Left ventricle myocardium superior (tissue), 1 donor: ENCODE data around the gene CCBE1. TPM values are rescaled to one million over a fixed set of nuclear protein-coding genes. Genes with fewer than 3 reads are reported as not detected.
A peak's percentile ranks its signal among the peaks of the same experiment; 100 is the strongest.
"Not testable (repeated sequence)": the region's sequence is repeated elsewhere in the genome, so short reads cannot be mapped to it uniquely, and the experiment has no call there.

Experiments used
- ATAC-seq: fragments of 200-7000 bp; cut with Tn5 transposase; one replicate; pipeline ENCODE4 v1.9.1; 2020; ENCODE audit warnings: mild to moderate bottlenecking, moderate library complexity
- DNase-seq: peaks from one replicate; pipeline ENCODE4 v3.0.0-alpha.2; 2020
- intact Hi-C: fragments of 100-400 bp; cut with micrococcal nuclease; formaldehyde crosslinking; loops from one replicate; pipeline ENCODE4 v1.11.0; 2022
- total RNA-seq: library from RNA; stranded (reverse); fragmentation: NEBNext Ultra II Directional; extraction: Animal tissue kit (Norgen Biotek cat#: 25700); gene quantifications from one replicate; pipeline ENCODE4 v1.2.1, GENCODE V29; 2021
- donor health status: DM: no; HTN: yes; CAD: no; lungs with severe emphysema.

The CCBE1 gene
- total RNA-seq, 1 donor from 2014 or later, result 0.92 TPM

- DNase-seq, result no peak
- ATAC-seq, result no peak
- intact Hi-C loops, result no loop called here
Observed at GRCh38 chr18:59718108-59718463, 20.9 kb upstream of the CCBE1 start.

GRCh38 chr18:59717291-59717690, 20.1 kb upstream of the CCBE1 start:
- no peak for DNase-seq
- intact Hi-C loops, result no loop called here
- no peak for ATAC-seq

- DNase-seq (no peak), ATAC-seq (no peak)
- intact Hi-C loops, result no loop called here
Observed at GRCh38 chr18:59715966-59716369, 18.7 kb upstream of the CCBE1 start.

- intact Hi-C loops, result no loop called here
- no peak for DNase-seq
- no peak for ATAC-seq
Observed at GRCh38 chr18:59715445-59715844, 18.2 kb upstream of the CCBE1 start.

GRCh38 chr18:59714096-59714495, 16.9 kb upstream of the CCBE1 start:
- ATAC-seq, DNase-seq, intact Hi-C loops: not testable (repeated sequence)

GRCh38 chr18:59712311-59712710, 15.1 kb upstream of the CCBE1 start:
- intact Hi-C loops, result no loop called here
- DNase-seq (no peak), ATAC-seq (no peak)

GRCh38 chr18:59708988-59709387, 11.8 kb upstream of the CCBE1 start:
- DNase-seq (no peak), ATAC-seq (no peak)
- intact Hi-C loops, result no loop called here

- intact Hi-C loops, result no loop called here
- no peak for ATAC-seq
- no peak for DNase-seq
Observed at GRCh38 chr18:59707306-59707705, 10.1 kb upstream of the CCBE1 start.

GRCh38 chr18:59706499-59706898, 9.3 kb upstream of the CCBE1 start:
- ATAC-seq (no peak), DNase-seq (no peak)

GRCh38 chr18:59705145-59705544, 7.9 kb upstream of the CCBE1 start:
- intact Hi-C loops, result no loop called here
- DNase-seq, result no peak
- ATAC-seq, result no peak

More at GRCh38 chr18:59706499-59706898, 9.3 kb upstream of the CCBE1 start:
- intact Hi-C loops, result no loop called here

GRCh38 chr18:59704146-59704545, 6.9 kb upstream of the CCBE1 start:
- intact Hi-C loops, result no loop called here
- ATAC-seq (no peak), DNase-seq (no peak)

- DNase-seq, result no peak
- intact Hi-C loops, result no loop called here
- no peak for ATAC-seq
Observed at GRCh38 chr18:59701272-59701671, 4.0 kb upstream of the CCBE1 start.

- ATAC-seq (no peak), DNase-seq (no peak)
- intact Hi-C loops, result no loop called here
Observed at GRCh38 chr18:59700535-59700967, 3.3 kb upstream of the CCBE1 start.

GRCh38 chr18:59699750-59700534, 2.7 kb upstream of the CCBE1 start:
- DNase-seq (no peak), ATAC-seq (no peak)
- intact Hi-C loops, result no loop called here

GRCh38 chr18:59699061-59699460, 1.8 kb upstream of the CCBE1 start:
- ATAC-seq, result no peak
- no peak for DNase-seq
- intact Hi-C loops, result no loop called here

- intact Hi-C loops, result no loop called here
- peak; percentile 67 for ATAC-seq
- peak; percentile 31 for DNase-seq
Observed at GRCh38 chr18:59696311-59697235, 650 bp downstream of the CCBE1 start.

GRCh38 chr18:59695551-59695950, 1.7 kb downstream of the CCBE1 start:
- DNase-seq (no peak), ATAC-seq (no peak)
- intact Hi-C loops, result no loop called here

GRCh38 chr18:59694824-59695223, 2.4 kb downstream of the CCBE1 start:
- DNase-seq, result no peak
- intact Hi-C loops, result no loop called here
- ATAC-seq, result no peak

GRCh38 chr18:59691996-59692395, 5.2 kb downstream of the CCBE1 start:
- DNase-seq (no peak), ATAC-seq (no peak)
- intact Hi-C loops, result no loop called here

- ATAC-seq, result no peak
- no peak for DNase-seq
- intact Hi-C loops, result no loop called here
Observed at GRCh38 chr18:59690996-59691395, 6.2 kb downstream of the CCBE1 start.
